Spleen (tissue), 7 donors: Measurements from ENCODE around the gene CACNB2.

Source experiments
- CTCF ChIP-seq, 11 experiments: fragments of 200-600 bp in 7 of 11; fragments of 450-650 bp in 4 of 11; sonication (generic) in 4 of 11; IDR thresholded peaks in 8 of 11; conservative IDR thresholded peaks in 3 of 11; 1 replicate in 7 of 11; 2 replicates in 4 of 11; pipeline versions ENCODE4 v1.4.0 to v1.8.0; 2016 to 2021; ENCODE audit warnings: antibody characterized with exemption in 11 of 11, inconsistent platforms in 4 of 11, mild to moderate bottlenecking in 1 of 11
- POLR2A ChIP-seq, 3 donors: fragments of 450-650 bp; IDR thresholded peaks; one replicate each; pipeline ENCODE4 v1.5.1; 2017; ENCODE audit warnings: antibody characterized with exemption in 3 of 3, mild to moderate bottlenecking in 1 of 3
- POLR2AphosphoS5 ChIP-seq, 3 donors: sonication (generic); formaldehyde crosslinking; IDR thresholded peaks; one replicate each; pipeline ENCODE4 v1.5.1; 2017; ENCODE audit warnings: antibody characterized with exemption in 3 of 3
- donor health status: DM: no; HTN: no; CAD: no; lungs with moderate emphysema.
- donor health status: DM: no; HTN: no; CAD: no.
- donor health status: DM: no; HTN: no; CAD: no.

- no peak for TF ChIP-seq CTCF (IDR thresholded peaks at IDR 0.05 in 8 of 11, conservative IDR thresholded peaks at IDR 0.05 in 3 of 11)
- no peak for TF ChIP-seq POLR2AphosphoS5 (IDR thresholded peaks at IDR 0.05)
- TF ChIP-seq POLR2A (IDR thresholded peaks at IDR 0.05) = no peak
Measured at GRCh38 chr10:18221123-18221522, 80.9 kb downstream of the CACNB2 start.
